IPS-15b (cell line): ENCODE measurements around the gene AIPL1.

Experiments
- H3K27me3 ChIP-seq: one replicate; pipeline ENCODE4 v1.6.1; 2013; ENCODE audit warnings: low read length; ENCODE audit not compliant: control insufficient read depth, insufficient read depth
- H3K36me3 ChIP-seq: one replicate; pipeline ENCODE4 v1.6.1; 2013; ENCODE audit warnings: low read length; ENCODE audit not compliant: control insufficient read depth, insufficient read depth
- H3K4me1 ChIP-seq: one replicate; pipeline ENCODE4 v1.6.1; 2013; ENCODE audit warnings: mild to moderate bottlenecking, low read length; ENCODE audit not compliant: control insufficient read depth, insufficient read depth
- H3K4me3 ChIP-seq: one replicate; pipeline ENCODE4 v1.5.1; 2013; ENCODE audit warnings: low read depth, low read length
- H3K9ac ChIP-seq: one replicate; pipeline ENCODE4 v1.6.1; 2013; ENCODE audit warnings: low read depth, mild to moderate bottlenecking, low read length
- H3K9me3 ChIP-seq: one replicate; pipeline ENCODE4 v1.6.1; 2013; ENCODE audit warnings: mild to moderate bottlenecking, low read length; ENCODE audit not compliant: control insufficient read depth, insufficient read depth

Gene AIPL1

DNA sequence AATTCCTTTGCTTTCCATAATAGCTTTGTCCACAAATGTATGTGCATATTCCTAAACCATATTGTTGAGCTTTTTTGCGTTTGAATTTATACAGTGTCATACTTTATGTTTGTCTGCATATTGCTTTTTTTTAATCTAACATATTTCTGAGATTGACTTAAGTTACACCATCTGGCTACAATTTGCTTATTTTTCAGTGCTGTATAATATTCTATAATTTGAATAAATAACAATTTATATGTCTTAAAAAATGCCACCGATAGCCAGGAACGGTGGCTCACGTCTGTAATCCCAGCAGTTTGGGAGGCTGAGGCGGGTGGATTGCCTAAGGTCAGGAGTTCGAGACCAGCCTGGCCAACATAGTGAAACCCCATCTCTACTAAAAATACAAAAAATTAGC lies 7.9 kb upstream of the AIPL1 start:
- Histone ChIP-seq H3K4me1 (peaks cover 9% of the 10 kb centered on the region), H3K27me3 (no peaks in the 10 kb centered on the region), H3K9me3 (no peaks in the 10 kb centered on the region), H3K36me3 (peaks cover 19% of the 10 kb centered on the region), H3K4me3 (no peak overlapping the region), H3K9ac (no peak overlapping the region)

DNA sequence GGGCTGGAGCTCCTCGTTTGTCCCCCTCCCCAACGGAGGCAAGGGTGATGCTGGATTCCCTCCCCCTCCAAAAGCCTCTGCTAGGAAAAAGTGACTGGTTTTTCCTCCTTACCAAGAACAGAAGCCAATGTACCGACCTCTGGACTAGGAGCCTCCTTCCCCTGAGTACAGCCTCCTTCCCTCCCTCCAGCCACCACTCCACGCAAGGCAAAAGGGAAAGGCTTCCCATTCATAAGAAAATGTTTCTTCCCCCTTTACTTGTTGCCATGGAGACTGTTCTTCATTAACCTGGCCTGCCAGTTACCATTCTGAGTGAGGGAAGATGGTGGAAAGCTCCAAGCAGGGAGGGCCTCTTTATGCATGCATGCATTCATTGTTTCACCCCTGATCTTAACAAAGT lies 5.0 kb upstream of the AIPL1 start:
- Histone ChIP-seq H3K27me3 (no peaks in the 10 kb centered on the region), H3K4me3 (peak overlapping the region; percentile 16), H3K9ac (no peak overlapping the region), H3K4me1 (peaks cover 14% of the 10 kb centered on the region), H3K36me3 (no peaks in the 10 kb centered on the region), H3K9me3 (no peaks in the 10 kb centered on the region)

DNA sequence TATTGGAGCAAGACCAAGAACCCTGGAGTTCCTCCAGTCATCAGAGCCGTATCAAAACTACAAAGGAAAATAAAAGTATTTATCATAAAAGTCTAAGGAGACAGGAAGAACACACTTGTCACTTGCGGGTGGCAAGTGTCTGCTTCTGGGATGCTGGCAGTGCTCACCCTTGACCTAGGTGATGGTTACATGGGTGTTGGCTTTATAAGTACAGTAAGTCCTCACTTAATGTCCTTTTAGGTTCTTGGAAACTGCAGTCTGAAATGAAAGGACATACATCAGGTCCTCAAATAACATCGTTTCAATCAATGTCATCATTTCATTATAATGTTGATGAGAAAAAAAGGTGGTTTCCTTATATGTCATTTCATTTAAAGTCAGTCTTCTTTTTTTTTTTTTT lies 3.0 kb upstream of the AIPL1 start:
- Histone ChIP-seq H3K4me1 (peaks cover 14% of the 10 kb centered on the region), H3K36me3 (no peaks in the 10 kb centered on the region), H3K27me3 (no peaks in the 10 kb centered on the region), H3K9me3 (no peaks in the 10 kb centered on the region), H3K4me3 (no peak overlapping the region), H3K9ac (no peak overlapping the region)

DNA sequence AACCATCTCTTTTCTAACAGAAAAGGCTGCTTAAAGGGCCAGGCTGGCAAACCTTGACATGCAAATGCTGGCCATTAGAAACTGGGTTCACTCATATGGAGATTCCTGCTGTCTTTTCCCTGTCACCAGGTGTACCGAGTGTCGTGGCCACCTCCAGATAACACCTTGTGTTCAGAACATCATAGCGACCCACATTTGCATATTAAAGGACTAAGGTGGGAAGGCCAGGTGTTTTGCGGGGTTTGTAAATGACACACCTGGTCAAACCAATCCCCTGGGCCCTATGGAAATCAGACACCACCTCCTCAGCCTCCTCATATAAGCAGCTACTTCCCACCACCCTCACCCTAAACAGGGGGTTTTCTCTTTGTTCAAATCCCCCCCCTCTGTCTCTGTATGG lies 2.5 kb upstream of the AIPL1 start:
- Histone ChIP-seq H3K36me3 (no peaks in the 10 kb centered on the region), H3K4me1 (peaks cover 14% of the 10 kb centered on the region), H3K4me3 (no peak overlapping the region), H3K9me3 (no peaks in the 10 kb centered on the region), H3K27me3 (no peaks in the 10 kb centered on the region), H3K9ac (no peak overlapping the region)

DNA sequence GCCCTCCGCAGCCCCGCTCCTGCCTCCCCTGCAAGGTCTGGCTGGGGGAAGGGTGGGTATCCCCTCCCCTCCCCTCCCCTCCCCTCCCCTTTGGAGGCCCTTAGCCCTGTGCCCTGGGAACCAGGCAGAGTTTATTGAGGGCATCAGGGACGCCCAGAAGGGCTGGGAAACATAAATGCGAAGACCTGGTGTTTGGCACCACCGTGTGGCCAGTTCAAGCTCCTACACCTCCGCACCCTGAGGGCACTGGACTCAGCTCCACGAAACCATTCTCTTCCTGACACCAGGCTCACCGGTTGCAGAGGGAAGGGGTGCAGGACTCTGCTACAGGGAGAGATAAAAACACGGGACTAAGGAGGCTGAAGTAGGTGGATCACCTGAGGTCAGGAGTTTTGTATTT lies 1.0 kb upstream of the AIPL1 start:
- Histone ChIP-seq H3K9me3 (no peaks in the 10 kb centered on the region), H3K9ac (no peak overlapping the region), H3K4me1 (peaks cover 14% of the 10 kb centered on the region), H3K27me3 (no peaks in the 10 kb centered on the region), H3K4me3 (no peak overlapping the region), H3K36me3 (no peaks in the 10 kb centered on the region)

DNA sequence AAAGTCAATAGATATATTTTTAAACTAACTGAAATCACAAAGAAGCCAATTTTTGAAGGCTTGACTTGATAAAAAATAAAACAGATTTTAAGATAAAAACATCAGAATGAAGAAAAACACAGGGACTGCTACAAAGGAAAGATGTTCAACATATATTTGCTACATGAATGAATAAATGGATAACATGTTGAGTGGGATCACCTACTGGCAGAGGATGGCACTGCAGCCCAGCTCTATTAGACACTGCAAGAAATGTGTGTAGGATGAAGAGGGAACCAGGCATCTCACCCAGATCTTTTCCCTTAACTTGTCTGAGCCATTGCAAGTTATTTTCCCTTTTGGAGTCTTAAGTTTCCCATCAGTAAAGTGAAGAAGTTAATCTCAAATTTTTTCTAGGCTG lies 4.2 kb downstream of the AIPL1 start:
- Histone ChIP-seq H3K9me3 (no peaks in the 10 kb centered on the region), H3K27me3 (no peaks in the 10 kb centered on the region), H3K9ac (no peak overlapping the region), H3K4me3 (no peak overlapping the region), H3K4me1 (no peaks in the 10 kb centered on the region), H3K36me3 (no peaks in the 10 kb centered on the region)

DNA sequence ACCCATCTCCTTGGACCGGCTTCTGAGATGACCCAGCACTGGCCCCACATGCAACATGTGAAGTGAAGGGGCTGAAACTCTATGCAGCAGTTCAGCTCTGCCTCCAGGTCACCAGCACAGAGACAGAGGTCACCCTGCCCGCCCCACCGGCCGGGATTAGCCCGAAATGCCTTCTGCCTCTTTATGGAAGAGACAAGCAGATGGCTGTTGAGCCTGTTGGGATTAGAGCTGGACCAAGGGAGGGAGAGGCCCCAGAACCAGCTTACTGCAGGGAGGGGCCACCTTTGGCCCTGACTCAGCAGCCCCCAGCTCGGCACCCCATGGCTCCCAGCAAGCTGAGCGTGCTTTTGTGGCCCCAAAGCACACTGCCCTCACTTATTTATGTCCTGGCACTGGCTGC lies 5.7 kb downstream of the AIPL1 start:
- Histone ChIP-seq H3K4me3 (no peak overlapping the region), H3K36me3 (no peaks in the 10 kb centered on the region), H3K27me3 (no peaks in the 10 kb centered on the region), H3K9ac (no peak overlapping the region), H3K9me3 (no peaks in the 10 kb centered on the region), H3K4me1 (no peaks in the 10 kb centered on the region)

DNA sequence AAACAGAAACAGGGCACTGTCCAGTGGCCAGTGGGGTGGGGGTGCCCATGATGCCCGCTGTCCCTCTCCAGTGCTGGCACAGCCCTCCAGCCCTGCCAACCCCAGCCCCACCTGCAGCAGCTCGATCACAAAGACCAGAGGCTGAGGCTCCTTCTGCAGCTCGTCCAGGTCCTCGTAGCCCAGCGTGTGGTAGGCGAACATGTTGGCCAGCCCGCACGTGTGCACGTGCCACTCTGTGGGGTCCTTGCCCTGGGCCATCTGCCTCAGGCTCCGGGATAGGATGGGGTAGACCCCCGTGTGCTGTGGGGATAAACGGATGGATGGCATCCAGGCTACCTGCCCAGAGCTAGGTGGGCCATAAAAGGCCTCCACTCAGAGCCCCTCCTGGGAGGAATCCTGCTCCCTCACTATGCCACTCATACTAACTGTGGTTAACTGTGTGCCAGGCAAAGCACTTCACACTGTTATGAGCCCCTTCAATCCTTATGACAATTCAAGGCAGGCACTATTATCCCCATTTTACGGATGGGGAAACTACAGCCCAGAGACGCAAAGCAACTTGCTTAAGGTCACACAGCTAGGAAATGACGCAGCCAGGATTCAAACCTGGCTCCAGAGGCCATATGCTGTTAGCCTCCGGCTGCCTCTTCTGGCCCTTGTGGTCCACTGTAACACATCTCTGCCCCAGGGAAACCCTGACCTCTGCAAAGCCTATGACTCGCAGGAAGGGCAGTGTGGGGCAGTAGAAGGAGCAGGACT lies 6.5 kb downstream of the AIPL1 start:
- Histone ChIP-seq H3K36me3 (no peaks in the 10 kb centered on the region), H3K4me3 (no peak overlapping the region), H3K27me3 (no peaks in the 10 kb centered on the region), H3K9me3 (no peaks in the 10 kb centered on the region), H3K4me1 (no peaks in the 10 kb centered on the region), H3K9ac (no peak overlapping the region)

DNA sequence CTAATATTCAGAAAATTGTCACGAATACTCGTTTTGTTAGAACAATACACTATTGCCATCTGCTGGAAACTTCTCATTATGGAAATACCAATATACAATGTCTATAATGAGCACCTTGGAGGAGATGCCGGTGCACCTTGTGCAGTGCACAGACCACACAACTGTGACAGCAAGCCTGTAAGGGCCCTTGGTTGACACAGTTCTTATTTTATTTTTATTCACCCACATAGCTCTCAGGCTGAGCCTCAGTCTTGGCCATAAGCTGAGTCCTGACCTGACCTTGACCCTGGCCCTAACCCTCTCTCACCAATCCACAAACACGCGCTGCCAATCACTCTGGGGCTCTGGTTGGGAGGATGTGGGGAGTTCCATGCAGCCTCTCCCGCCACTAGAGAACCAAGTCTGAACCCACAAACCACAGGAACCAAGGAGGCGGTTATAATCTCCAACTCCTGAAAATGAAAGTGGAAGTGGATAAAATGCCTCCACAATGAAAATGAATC lies 7.6 kb downstream of the AIPL1 start:
- Histone ChIP-seq H3K9me3 (no peaks in the 10 kb centered on the region), H3K4me3 (no peak overlapping the region), H3K36me3 (no peaks in the 10 kb centered on the region), H3K4me1 (no peaks in the 10 kb centered on the region), H3K9ac (no peak overlapping the region), H3K27me3 (no peaks in the 10 kb centered on the region)

DNA sequence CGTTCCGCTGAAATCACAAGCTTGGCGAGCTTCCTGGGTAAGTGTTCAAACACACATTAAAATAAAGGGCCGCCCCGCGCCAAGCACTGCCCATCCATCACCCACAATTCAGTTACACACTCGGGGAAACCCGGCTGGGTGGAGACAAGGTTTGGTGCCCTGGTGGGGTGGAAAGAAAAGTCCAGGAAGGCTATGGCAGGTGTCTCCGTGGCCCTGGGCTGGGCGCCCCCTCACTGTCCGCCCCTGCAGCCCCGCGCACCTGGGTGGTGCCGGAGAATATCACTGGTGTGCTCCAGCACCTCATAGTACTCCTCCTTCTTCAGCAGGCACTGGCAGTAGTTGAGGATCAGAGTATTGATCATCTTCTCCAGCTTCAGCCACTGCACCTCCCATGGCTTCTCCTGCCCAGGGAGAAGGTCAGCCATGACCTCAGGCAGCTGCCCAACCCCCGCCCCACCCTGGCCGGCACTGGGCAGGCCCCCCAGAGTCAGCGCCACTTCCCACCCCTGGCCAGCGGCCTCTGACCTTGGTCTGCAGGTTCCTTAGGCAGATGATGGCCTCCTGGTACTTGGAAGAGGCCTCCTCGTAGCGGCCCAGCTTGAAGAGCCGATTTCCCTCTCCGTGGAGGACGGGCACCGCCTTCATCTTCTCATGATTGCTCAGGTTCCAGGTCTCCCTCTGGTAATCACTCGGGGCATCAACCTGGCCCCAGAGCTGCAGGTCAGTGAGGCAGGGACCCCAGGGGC lies 8.4 kb downstream of the AIPL1 start:
- Histone ChIP-seq H3K9me3 (no peaks in the 10 kb centered on the region), H3K9ac (no peak overlapping the region), H3K4me1 (no peaks in the 10 kb centered on the region), H3K27me3 (no peaks in the 10 kb centered on the region), H3K4me3 (no peak overlapping the region), H3K36me3 (no peaks in the 10 kb centered on the region)

DNA sequence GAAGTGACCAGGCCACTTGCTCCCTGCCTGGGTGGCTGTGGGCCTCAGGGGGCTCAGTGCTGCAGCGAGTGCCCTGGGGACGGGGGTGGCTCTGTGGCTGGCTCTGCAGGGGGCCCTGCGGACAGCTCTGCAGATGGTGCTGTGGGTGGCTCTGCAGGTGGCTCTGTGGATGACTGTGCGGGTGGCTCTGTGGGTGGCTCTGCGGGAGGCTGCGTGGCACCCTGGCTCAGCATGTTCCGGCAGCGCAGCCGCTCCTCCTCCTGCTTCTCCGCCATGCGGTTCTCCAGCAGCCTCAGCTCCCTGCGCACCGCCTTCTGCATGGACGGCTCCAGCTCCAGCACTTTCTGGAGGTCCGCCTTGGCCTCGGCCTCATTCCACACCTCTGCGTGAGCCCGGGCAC lies 9.5 kb downstream of the AIPL1 start:
- Histone ChIP-seq H3K9me3 (no peaks in the 10 kb centered on the region), H3K4me1 (no peaks in the 10 kb centered on the region), H3K4me3 (no peak overlapping the region), H3K27me3 (no peaks in the 10 kb centered on the region), H3K36me3 (no peaks in the 10 kb centered on the region), H3K9ac (no peak overlapping the region)

DNA sequence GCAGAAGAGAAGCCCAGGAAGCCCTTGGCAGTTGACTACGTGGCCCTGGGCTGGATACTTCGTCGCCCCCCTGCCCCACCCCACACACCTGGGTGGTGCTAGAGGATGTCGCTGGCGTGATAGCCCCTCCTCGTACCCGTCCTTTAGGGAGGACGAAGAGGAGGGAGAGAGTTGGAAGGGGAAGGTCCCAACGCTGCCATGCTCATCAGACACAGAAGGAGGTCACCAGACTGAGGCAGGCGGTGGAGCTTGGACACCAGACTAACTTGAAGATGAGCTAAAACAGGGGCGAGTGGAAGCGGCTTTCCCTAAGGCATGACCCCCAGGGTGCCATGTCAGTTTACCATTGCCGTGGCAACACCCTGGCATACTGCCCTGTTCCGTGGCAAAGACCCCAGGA lies 11.0 kb downstream of the AIPL1 start:
- no peak overlapping the region for H3K4me3 ChIP-seq
- H3K36me3 ChIP-seq: no peaks in the 10 kb centered on the region
- H3K27me3 ChIP-seq: no peaks in the 10 kb centered on the region
- H3K4me1 ChIP-seq: peaks cover 3% of the 10 kb centered on the region
- no peaks in the 10 kb centered on the region for H3K9me3 ChIP-seq
- H3K9ac ChIP-seq: no peak overlapping the region
